GM21723 (cell line): Measurements from ENCODE around the gene EVPLL.
"Not testable (repeated sequence)": the region's sequence is repeated elsewhere in the genome, so short reads cannot be mapped to it uniquely, and the experiment has no call there.

Experiments used
- ATAC-seq: cut with Tn5 transposase; IDR thresholded peaks from one replicate; pipeline ENCODE4 v1.9.1; 2021; ENCODE audit warnings: mild to moderate bottlenecking, moderate library complexity; ENCODE audit not compliant: unreplicated experiment

EVPLL gene

DNA sequence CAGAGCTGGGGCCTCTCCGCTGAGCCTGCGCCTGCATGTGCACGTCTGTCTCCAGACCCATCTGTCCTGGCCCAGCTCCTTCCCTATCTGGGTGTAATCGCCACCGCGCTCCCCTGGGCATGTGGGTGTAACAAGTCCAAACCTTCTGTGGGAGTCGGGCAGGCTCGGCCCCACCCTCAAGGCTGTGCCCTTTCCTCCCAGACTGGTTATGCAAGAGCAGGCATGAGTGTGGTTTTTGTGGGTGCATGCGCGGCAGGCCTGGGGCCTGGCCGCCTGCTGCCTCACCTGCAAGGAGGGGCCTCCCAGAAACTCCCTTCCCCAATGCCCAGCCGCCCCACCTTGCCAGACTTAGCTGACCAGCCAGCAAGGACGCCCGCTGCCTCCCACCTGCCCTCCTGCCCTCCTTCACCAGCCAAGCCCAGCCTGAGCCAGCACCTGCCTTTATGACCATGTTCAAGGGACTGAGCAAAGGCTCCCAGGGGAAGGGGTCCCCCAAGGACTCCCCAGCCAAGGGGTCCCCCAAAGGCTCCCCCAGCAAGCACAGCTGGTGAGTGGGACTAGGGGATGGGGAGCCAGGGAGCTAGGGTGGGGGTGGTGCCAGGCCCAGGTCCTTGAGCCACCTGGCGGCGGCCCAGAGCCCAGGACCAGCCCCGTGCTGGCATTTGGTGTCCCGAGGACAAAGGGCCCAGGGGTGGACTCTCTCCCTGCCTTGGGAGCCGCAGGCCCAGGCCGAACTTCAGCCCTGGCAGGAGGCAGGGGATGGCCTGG is at the start of gene EVPLL:
TSS of gene EVPLL (plus strand) at position 342 of the 768 bp plus-strand sequence. CDS start 3,160 bp downstream, outside the sequence.
- no peak for ATAC-seq

DNA sequence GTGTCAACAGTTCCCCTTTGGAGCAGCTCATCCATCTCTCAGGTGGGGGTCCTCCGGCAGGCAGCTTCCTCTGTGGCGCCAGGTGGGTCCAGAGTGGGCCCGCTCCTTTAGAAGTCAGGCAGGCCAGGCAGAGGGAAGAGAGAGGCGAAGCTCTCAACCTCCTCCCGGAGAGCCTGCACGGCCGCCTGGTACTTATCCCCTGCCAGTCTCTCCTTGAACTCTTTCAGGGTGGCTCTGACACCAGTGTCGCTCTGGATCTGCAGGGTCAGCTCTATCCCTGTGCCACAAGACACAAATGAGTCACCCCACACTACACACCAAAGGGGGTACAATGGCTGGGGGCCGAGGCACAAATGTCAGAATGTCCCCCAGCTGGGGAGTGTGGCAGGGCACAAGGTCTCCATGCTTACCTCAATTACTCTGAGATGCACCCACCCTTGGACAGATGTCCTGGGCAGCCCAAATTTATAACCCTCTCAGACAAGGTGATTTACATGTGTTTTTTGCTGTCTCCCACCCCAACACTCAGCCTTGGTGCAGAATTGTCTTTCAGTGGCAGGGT is 48.9 kb upstream of the EVPLL start:
- no peak for ATAC-seq

DNA sequence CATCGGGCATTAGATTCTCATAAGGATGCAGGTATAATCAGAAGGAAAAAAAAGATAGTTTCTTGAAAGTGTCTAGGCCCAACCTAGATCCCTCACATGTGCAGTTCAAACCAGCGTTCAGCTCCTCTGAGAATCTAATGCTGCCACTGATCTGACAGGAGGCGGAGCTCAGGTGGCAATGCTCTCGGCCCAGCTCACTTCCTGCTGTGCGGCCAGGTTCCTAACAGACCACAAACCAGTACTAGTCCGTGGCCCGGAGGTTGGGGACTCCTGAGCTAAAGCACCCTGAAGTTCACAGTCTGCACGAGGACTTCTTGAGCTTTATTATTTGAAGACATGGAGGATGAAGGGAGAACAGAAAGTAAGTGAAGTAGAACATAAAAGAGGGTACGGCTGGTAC is 45.7 kb upstream of the EVPLL start:
- no peak for ATAC-seq

DNA sequence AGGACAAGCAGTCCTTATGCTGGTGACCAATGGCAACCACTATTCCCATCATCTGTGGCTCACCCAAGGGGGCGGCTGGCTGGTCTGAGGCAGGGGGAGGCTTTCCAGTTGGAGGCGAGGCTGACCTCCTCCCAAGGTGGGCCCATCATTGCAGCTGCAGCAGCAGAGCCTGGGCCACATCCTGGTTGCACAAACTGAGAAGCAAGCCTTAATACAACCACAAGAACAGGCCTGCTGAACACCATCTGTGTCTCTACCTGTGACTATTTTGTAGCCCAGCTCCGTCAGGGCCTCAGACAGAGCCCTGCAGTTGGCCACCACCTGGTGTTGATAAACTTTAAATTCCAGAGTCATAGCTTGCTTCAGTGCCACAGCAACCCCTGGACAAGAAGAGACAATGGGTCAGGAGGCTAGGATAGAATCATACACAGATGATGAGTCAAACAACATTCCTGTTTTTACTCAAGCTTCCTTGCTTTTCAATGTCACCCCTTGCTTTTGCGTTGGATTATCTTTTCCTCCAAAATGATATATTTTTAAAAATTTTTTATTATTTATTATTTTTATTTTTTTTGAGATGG is 44.6 kb upstream of the EVPLL start:
- no peak for ATAC-seq

DNA sequence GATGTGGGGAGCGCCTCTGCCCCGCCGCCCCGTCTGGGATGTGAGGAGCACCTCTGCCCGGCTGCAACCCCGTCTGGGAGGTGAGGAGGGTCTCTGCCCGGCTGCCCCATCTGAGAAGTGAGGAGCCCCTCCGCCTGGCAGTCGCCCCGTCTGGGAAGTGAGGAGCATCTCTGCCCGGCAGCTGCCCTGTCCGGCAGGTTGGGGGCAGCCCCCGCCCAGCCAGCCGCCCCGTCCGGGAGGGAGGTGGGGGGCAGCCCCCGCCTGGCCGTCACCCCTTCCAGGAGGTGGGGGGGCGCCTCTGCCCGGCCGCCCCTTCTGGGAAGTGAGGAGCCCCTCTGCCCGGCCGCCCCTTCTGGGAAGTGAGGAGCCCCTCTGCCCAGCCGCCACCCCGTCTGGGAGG is 39.4 kb upstream of the EVPLL start:
- not testable (repeated sequence) for ATAC-seq

DNA sequence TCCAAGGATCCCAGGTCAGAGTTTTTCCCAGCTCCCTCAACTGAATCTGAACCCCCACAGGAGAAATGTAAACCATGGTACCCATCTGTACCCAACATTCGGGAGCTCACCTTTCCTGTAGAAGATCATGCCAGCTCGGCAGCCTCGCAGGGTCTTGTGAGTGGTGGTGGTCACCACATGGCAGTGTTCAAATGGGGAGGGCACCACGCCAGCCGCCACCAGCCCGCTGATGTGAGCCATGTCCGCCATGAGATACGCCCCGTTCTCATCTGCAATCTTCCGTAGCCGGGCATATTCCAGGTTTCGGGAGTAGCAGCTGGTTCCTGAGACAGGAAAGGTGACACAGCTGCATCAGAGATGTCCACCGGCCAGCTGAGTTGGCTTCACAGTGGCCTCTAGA is 37.6 kb upstream of the EVPLL start:
- ATAC-seq, result no peak

DNA sequence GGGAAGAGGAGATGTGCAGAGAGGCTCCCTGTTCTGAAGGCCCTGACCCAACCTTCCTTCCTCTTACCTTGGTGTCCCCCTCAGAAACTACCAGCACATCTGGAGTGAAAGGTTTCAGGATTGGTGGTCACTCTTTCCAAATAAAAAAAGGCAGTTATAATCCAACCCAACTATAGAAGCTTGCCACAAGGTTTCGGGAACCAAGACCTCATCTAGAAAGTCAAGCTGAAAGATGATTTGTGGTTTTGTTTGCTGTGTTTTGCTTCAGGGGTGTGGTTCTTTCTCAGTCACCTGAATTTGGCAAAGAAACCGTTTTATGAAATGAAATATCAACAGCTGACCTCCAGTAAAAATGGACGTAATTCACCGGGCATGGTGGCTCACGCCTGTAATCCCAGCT is 33.6 kb upstream of the EVPLL start:
- no peak for ATAC-seq

DNA sequence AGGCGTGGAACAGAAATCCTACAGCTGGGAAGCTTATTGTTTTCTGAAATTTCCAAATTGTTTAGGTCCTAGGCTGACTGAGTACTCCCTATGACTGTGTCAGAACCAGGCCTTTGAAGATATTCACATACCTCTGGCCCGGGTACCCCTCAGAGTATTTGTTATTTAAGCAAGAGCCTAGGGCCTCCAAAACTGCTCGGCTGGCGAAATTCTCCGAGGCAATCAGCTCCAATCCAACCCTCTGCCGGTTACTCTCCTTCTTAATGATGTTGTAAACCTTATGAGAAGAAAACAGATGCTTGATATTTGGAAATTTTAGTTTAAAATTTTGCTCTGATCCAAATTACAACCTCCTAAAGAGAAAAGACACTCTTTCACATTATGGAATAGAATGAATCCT is 24.0 kb upstream of the EVPLL start:
- no peak for ATAC-seq

DNA sequence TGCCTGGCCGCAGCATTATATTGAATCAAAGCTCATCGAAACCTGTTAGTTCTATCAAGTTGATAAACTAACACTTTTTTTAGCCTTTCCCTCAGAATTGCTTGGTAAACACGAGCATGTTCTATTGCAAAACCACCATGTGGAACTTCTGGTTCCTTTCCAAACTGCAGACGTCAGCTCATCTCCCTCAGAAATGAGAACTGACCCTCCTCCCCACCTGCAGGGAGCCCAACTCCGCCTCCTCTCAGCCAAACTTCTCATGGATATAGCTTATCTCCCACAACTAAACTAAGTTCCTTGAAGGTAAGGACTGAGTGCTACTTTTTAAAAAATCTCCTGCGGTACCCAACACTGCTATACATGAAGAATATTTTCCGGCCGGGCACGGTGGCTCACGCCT is 21.0 kb upstream of the EVPLL start:
- no peak for ATAC-seq

DNA sequence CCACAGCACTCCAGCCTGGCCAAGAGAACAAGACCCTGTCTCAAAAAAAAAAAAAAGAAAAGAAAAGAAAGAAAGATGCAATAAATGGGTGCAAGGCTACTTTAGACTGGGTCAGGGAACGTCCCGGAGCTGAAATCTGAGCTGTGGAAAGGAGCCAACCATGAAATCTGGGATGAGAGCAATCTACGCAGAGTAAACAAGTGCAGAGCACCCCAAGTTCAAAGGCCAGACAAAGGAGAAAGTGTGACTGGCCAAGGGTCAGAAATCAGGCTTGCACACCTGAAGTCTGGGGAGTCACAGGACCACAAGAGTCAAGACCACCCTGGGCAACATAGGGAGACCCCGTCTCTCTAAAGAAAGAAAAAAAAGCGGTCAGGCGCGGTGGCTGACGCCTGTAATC is 17.1 kb upstream of the EVPLL start:
- no peak for ATAC-seq

DNA sequence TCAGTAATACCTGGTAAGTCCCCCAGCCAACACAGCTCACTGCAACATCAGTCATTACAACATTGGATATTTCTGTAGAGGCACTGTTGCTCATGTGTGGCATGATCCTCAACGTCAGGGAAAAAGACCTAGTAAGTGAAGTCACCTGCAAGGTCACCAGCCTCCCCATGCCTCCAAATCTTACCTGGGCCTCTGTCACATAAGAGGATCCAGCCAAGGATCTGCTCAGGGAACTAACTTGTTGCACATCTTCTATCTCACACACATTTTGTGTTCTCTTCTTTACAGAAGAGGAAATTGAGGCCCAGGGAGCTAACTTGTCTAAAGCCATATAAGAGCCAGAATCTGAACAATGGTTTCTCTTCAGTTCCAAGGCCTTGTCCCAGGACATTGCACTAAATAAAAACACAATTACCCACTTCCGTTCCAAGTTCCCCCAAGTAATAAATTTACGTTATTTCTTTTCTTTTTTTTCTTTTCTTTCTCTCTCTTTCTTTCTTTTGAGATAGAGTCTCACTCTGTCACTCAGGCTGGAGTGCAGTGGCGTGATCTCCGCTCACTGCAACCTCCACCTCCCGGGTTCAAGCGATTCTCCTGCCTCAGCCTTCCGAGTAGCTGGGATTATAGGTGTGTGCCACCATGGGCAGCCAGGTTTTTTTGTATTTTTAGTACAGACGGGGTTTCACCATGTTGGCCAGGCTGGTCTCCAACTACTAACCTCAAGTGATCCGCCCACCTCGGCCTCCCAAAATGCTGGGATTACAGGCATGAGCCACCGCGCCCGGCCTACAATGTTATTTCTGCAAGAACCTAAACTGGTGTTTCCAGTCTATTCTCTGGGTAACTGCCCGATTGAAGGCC is 15.5 kb upstream of the EVPLL start:
- ATAC-seq, result no peak

DNA sequence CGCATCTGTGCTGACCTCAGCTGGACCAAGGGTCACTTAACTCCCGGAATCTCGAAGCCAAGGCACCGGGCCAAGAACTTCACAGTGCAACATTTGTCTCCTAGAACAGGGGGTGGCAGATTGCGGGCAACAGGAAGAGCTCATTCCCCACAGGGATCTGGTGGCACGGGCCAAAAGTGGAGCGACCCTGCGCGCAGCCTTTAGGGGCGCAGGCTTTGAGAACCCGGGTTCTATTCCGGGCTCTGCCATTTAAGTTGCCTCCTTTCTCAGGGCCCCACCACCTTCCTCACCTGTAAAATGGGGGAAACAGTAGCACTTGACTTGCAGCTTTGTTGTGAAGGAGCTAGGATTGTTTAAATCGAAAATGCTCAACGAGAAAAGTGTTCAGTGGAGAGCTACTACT is 14.9 kb upstream of the EVPLL start:
- ATAC-seq, result peak; percentile 7

DNA sequence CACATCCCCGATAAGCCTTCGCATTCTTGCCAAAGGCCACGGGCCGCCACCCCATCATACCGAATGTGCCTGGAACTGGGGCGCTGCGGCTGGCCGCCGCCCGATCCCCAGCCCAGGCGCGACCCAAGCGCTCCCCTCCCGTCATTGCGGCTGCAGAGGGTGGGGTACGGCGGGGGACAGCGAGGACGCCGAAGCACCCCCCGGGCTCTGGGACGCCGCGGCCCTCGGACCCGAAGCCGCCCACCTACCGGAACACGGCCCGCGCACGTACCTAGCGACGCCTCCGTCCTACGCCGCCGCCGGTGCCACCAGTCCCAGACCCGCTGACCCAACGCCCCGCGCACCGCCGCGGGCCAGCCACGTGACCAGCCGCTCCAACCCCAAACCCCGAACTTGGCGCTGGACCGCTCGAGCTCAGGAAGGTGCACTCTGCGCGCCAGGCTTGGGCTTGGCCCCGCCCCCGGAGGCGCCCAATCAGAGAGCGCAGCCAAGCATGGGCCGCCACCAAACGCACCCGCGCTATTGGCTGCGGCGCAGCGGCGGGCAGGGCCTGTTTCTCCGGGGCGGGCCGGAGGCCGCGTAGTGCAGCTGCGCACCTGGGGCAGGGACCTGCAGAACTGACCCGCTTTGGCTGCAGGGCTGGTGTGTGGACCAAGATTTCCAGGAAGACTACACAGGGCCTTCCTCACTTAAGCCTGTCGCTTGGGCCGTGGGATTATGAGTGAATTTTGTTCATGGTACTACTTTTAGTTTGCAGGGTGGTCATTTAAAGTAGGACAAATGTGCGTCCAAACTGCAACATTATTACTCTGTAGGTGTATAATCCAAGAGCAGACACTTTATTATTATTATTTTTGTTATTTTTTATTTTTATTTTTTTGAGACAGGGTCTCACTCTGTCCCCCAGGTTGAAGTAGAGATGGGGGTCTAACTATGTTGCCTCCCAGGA is 14.2 kb upstream of the EVPLL start, which contains the start of gene SHMT1:
TSS of gene SHMT1 (minus strand) at position 450 of the 949 bp plus-strand sequence. CDS start 7,569 bp downstream, outside the sequence.
- peak; percentile 95 for ATAC-seq

DNA sequence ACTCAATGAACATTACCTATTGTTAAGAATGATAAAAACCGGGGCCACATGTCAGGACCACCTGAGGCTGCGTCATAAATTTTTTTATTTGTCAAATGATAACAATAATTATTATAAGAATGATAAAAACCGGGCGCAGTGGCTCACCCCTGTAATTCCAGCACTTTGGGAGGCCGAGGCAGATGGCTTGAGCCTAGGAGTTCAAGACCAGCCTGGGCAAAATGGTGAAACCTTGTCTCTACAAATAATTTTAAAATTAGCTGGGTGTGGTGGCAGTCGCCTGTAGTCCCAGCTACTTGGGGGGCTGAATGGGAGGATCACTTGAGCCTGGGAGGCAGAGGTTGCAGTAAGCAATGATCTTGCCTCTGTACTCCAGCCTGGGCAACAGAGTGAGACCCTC is 13.4 kb upstream of the EVPLL start:
- ATAC-seq, result no peak

DNA sequence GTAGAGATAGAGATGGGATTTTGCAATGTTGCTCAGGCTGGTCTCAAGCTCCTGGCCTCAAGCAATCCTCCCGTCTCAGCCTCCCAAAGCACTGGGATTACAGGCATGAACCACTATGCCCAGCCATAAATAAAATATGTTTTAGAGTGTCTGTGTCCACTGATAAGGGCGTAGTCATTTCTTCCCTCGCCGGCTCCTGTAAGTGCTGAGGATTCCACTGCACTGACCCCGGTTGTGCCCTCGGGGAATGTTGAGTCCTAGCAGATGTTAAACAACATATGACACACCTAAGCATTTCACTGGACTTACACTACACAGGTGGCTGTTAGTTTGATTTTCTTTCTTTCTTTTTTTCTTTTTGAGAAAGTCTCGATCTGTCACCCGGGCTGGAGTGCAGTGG is 8.6 kb upstream of the EVPLL start:
- ATAC-seq, result no peak

DNA sequence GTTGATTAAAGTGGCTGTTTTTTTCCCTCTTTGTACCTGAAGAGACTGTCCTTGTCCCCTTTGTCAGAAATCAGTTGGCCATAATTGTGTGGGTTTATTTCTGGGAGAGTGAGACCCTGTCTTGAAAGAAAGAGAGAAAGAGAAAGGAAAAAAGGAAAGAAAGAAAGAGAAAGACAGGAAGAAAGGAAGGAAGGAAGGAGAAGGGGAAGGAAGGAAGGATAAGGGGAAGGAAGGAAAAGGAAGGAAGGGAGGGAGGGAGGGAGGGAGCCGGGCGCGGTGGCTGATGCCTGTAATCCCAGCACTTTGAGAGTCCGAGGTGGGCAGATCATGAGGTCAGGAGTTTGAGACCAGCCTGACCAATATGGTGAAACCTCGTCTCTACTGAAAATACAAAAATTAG is 6.8 kb upstream of the EVPLL start:
- ATAC-seq, result no peak

DNA sequence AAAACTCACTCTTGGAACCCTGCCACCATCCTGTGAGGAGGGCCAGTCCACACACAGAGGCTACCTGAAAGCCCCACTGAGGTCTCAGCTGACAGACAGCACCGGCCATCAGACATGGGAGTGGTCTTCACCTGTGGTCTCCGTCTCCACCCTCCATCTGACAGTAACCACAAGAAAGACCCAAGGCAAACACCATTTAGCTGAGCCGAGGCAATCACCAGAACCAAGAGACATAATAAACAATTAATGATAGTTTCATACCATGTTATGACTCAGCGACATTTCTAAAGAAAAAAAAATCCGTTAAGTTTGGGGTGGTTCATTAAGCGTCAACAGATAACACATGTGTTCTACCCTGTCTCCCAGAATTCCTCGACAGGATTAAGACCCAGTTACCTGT is 6.1 kb upstream of the EVPLL start:
- ATAC-seq, result no peak

DNA sequence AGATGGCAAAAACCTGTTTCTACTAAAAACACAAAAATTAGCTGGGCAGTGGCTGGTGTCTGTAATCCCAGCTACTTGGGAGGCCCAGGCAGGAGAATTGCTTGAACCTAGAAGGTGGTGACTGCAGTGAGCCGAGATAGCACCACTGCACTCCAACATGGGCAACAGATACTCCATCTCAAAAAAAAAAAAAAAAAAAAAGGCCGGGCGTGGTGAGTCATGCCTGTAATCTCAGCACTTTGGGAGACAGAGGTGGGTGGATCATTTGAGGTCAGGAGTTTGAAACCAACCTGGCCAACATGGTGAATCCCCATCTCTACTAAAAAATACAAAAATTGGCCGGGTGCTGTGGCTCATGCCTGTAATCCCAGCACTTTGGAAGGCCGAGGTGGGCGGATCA is 4.4 kb upstream of the EVPLL start:
- not testable (repeated sequence) for ATAC-seq

DNA sequence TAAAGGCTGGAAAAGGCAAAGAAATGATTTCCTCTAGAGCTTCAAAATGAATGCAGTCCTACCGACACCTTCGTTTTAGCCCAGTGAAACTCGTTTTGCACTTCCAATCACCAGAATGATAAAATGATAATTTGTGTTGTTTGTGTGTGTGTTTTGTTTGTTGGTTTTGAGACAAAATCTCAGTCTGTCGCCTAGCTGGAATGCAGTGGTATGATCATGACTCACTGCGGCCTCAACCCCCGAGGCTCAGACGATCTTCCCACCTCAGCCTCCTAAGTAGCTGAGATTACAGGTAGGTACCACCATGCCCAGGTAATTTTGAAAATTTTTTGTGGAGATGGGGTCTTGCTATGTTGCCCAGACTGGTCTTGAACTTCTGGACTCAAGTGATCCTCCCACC is 3.4 kb upstream of the EVPLL start:
- no peak for ATAC-seq

DNA sequence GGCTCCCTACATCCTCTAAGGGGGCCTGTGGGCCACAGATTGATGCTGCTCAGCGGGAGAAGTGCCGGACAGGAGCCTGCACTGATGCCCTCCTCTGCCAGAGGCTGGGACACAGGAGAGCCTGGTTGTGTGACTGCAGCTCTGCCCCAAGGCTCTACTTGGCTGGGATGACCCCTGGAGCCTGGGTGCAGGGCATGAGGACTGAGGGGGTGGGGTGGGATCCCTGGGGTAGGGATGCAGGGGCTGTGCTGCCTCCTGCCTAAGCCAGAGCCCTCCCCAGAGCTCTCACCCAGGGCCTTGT is 577 bp downstream of the EVPLL start:
- no peak for ATAC-seq
